ENCODE data around the gene TMEM9B. TPM values are rescaled to one million over a fixed set of nuclear protein-coding genes. Genes with fewer than 3 reads are reported as not detected.

TMEM9B gene
- total and polyA plus RNA-seq, 2 donors (not counting 1 experiment from before 2014, with no cell fraction given): 51.0 to 61.6 TPM

- Histone ChIP-seq H3K4me1 (ENCODE audit: control insufficient read depth, extremely low read depth, insufficient read depth, low read length) (peaks cover 6% of the 10 kb centered on the region), H3K9ac (ENCODE audit: insufficient read depth, low read length) (no peak overlapping the region), H3K27me3 (ENCODE audit: control insufficient read depth, insufficient read depth, low read length) (no peaks in the 10 kb centered on the region)
Observed at GRCh38 chr11:8967184-8967583, 2.9 kb upstream of the TMEM9B start.

GRCh38 chr11:8963569-8964323 is 496 bp downstream of the TMEM9B start:
- Histone ChIP-seq H3K36me3 (ENCODE audit: control insufficient read depth, insufficient read depth, low read length) (no peaks in the 10 kb centered on the region), H3K9ac (ENCODE audit: insufficient read depth, low read length) (peak overlapping the region; percentile 92), H3K27ac (ENCODE audit: insufficient read depth, low read length) (peak overlapping the region; percentile 93), H3K27me3 (ENCODE audit: control insufficient read depth, insufficient read depth, low read length) (no peaks in the 10 kb centered on the region), H3K4me2 (ENCODE audit: extremely low read depth, insufficient read depth, low read length) (peak overlapping the region; percentile 87), H3K4me3 (replicated peaks in 1 of 4; ENCODE audit: control extremely low read depth in 1 of 4, insufficient read depth in 1 of 4, low read depth in 3 of 4, low read length in 4 of 4) (peak overlapping the region; percentile 65 to 88 (median 80)), H4K20me1 (ENCODE audit: control insufficient read depth, extremely low read depth, insufficient read depth, low read length) (no peaks in the 10 kb centered on the region), H3K9me3 (ENCODE audit: control insufficient read depth, insufficient read depth, low read depth, low read length) (no peaks in the 10 kb centered on the region), H2AFZ (ENCODE audit: low read length) (peak overlapping the region; percentile 76), H3K79me2 (ENCODE audit: control insufficient read depth, insufficient read depth, low read length) (peaks cover 37% of the 10 kb centered on the region), H3K4me1 (ENCODE audit: control insufficient read depth, extremely low read depth, insufficient read depth, low read length) (peaks cover 8% of the 10 kb centered on the region)
- TF ChIP-seq EZH2 (IDR thresholded peaks at IDR 0.05; ENCODE audit: low read length, missing control alignments) (no peak), CTCF (conservative IDR thresholded peaks at IDR 0.05 in 1 of 2, IDR thresholded peaks at IDR 0.05 in 1 of 2; ENCODE audit: low read depth in 1 of 2, low read length in 2 of 2) (no peak)
- DNase-seq (ENCODE audit: low read depth in 2 of 2): peak in 1 of 2 donors; percentile 65

More at GRCh38 chr11:8967184-8967583, 2.9 kb upstream of the TMEM9B start:
- H3K4me2 ChIP-seq (ENCODE audit: extremely low read depth, insufficient read depth, low read length): no peak overlapping the region
- H4K20me1 ChIP-seq (ENCODE audit: control insufficient read depth, extremely low read depth, insufficient read depth, low read length): no peaks in the 10 kb centered on the region
- peaks cover 19% of the 10 kb centered on the region for H3K79me2 ChIP-seq (ENCODE audit: control insufficient read depth, insufficient read depth, low read length)
- no peak for DNase-seq (ENCODE audit: low read depth in 2 of 2)
- no peaks in the 10 kb centered on the region for H3K9me3 ChIP-seq (ENCODE audit: control insufficient read depth, insufficient read depth, low read depth, low read length)
- no peak overlapping the region for H2AFZ ChIP-seq (ENCODE audit: low read length)
- no peak overlapping the region for H3K4me3 ChIP-seq (replicated peaks in 1 of 4; ENCODE audit: control extremely low read depth in 1 of 4, insufficient read depth in 1 of 4, low read depth in 3 of 4, low read length in 4 of 4)
- TF ChIP-seq CTCF (conservative IDR thresholded peaks at IDR 0.05 in 1 of 2, IDR thresholded peaks at IDR 0.05 in 1 of 2; ENCODE audit: low read depth in 1 of 2, low read length in 2 of 2): no peak
- TF ChIP-seq EZH2 (IDR thresholded peaks at IDR 0.05; ENCODE audit: low read length, missing control alignments): no peak
- no peak overlapping the region for H3K27ac ChIP-seq (ENCODE audit: insufficient read depth, low read length)
- H3K36me3 ChIP-seq (ENCODE audit: control insufficient read depth, insufficient read depth, low read length): no peaks in the 10 kb centered on the region

GRCh38 chr11:8962841-8963240 is 1.4 kb downstream of the TMEM9B start:
- Histone ChIP-seq H4K20me1 (ENCODE audit: control insufficient read depth, extremely low read depth, insufficient read depth, low read length) (no peaks in the 10 kb centered on the region), H3K27me3 (ENCODE audit: control insufficient read depth, insufficient read depth, low read length) (no peaks in the 10 kb centered on the region), H3K4me3 (replicated peaks in 1 of 4; ENCODE audit: control extremely low read depth in 1 of 4, insufficient read depth in 1 of 4, low read depth in 3 of 4, low read length in 4 of 4) (peak overlapping the region; percentile 65 to 88 (median 80)), H3K4me1 (ENCODE audit: control insufficient read depth, extremely low read depth, insufficient read depth, low read length) (peaks cover 8% of the 10 kb centered on the region), H3K9ac (ENCODE audit: insufficient read depth, low read length) (no peak overlapping the region), H3K4me2 (ENCODE audit: extremely low read depth, insufficient read depth, low read length) (peak overlapping the region; percentile 87), H3K27ac (ENCODE audit: insufficient read depth, low read length) (no peak overlapping the region), H2AFZ (ENCODE audit: low read length) (no peak overlapping the region), H3K9me3 (ENCODE audit: control insufficient read depth, insufficient read depth, low read depth, low read length) (no peaks in the 10 kb centered on the region), H3K36me3 (ENCODE audit: control insufficient read depth, insufficient read depth, low read length) (no peaks in the 10 kb centered on the region), H3K79me2 (ENCODE audit: control insufficient read depth, insufficient read depth, low read length) (peaks cover 38% of the 10 kb centered on the region)
- no peak for DNase-seq (ENCODE audit: low read depth in 2 of 2)
- TF ChIP-seq CTCF (conservative IDR thresholded peaks at IDR 0.05 in 1 of 2, IDR thresholded peaks at IDR 0.05 in 1 of 2; ENCODE audit: low read depth in 1 of 2, low read length in 2 of 2) (no peak), EZH2 (IDR thresholded peaks at IDR 0.05; ENCODE audit: low read length, missing control alignments) (no peak)

Data from fibroblast of lung (primary cell).